Liver (tissue), 3 donors: ENCODE data around the gene SDF2L1.

Experiments
- ATF3 ChIP-seq: IDR thresholded peaks from 2 replicates; pipeline ENCODE4 v1.6.1; 2016; ENCODE audit warnings: antibody characterized with exemption
- CTCF ChIP-seq: fragments of 150-350 bp; IDR thresholded peaks from 2 replicates; pipeline ENCODE4 v1.5.1; 2017; ENCODE audit warnings: improper control_type of control experiment, low read depth, low read length; ENCODE audit not compliant: missing input control
- EGR1 ChIP-seq, 2 donors: IDR thresholded peaks; 2 replicates each; pipeline ENCODE4 v1.6.1; 2016 to 2018; ENCODE audit warnings: antibody characterized with exemption in 2 of 2, low read depth in 2 of 2
- FOXA1 ChIP-seq: IDR thresholded peaks from 2 replicates; pipeline ENCODE4 v1.6.1; 2016; ENCODE audit warnings: antibody characterized with exemption
- GABPA ChIP-seq, 2 donors: IDR thresholded peaks in 1 of 2; conservative IDR thresholded peaks in 1 of 2; 2 replicates each; pipeline ENCODE4 v1.6.1; 2016; ENCODE audit warnings: antibody characterized with exemption in 2 of 2, mild to moderate bottlenecking in 1 of 2, moderate library complexity in 1 of 2
- JUND ChIP-seq, 2 donors: IDR thresholded peaks; 2 replicates each; pipeline ENCODE4 v1.6.1; 2016; ENCODE audit warnings: antibody characterized with exemption in 2 of 2
- MAX ChIP-seq: IDR thresholded peaks from 2 replicates; pipeline ENCODE4 v1.6.1; 2016; ENCODE audit warnings: antibody characterized with exemption
- NR2F2 ChIP-seq: IDR thresholded peaks from 2 replicates; pipeline ENCODE4 v1.6.1; 2016; ENCODE audit warnings: antibody characterized with exemption
- RAD21 ChIP-seq, 2 donors: IDR thresholded peaks; 2 replicates each; pipeline ENCODE4 v1.6.1; 2016; ENCODE audit warnings: antibody characterized with exemption in 2 of 2, mild to moderate bottlenecking in 2 of 2
- REST ChIP-seq: IDR thresholded peaks from 2 replicates; pipeline ENCODE4 v1.6.1; 2016; ENCODE audit warnings: antibody characterized with exemption, mild to moderate bottlenecking
- SP1 ChIP-seq: IDR thresholded peaks from 2 replicates; pipeline ENCODE4 v1.6.1; 2018; ENCODE audit warnings: antibody characterized with exemption, mild to moderate bottlenecking
- TAF1 ChIP-seq: conservative IDR thresholded peaks from 2 replicates; pipeline ENCODE4 v1.6.1; 2016; ENCODE audit warnings: antibody characterized with exemption, mild to moderate bottlenecking
- YY1 ChIP-seq: IDR thresholded peaks from 2 replicates; pipeline ENCODE4 v1.6.1; 2016; ENCODE audit warnings: antibody characterized with exemption, mild to moderate bottlenecking
- donor health status: healthy.
- donor health status: healthy.

GRCh38 chr22:21623648-21623970 is 18.5 kb upstream of the SDF2L1 start:
- TF ChIP-seq GABPA (IDR thresholded peaks at IDR 0.05 in 1 of 2, conservative IDR thresholded peaks at IDR 0.05 in 1 of 2) (no peak), CTCF (no peak), REST (no peak), JUND (IDR thresholded peaks at IDR 0.05) (no peak), ATF3 (no peak), FOXA1 (no peak), TAF1 (no peak), RAD21 (IDR thresholded peaks at IDR 0.05) (no peak), MAX (no peak), EGR1 (IDR thresholded peaks at IDR 0.05; ENCODE audit: low read depth in 2 of 2) (no peak), YY1 (no peak), NR2F2 (no peak), SP1 (no peak)
